Activated CD8-positive, alpha-beta memory T cell treated with anti-CD3 and anti-CD28 coated beads, Interleukin-2, amount 10 ng/mL, durations not matched to agents 7 days and 5 days (primary cell): Measurements from ENCODE around the gene MS4A8. TPM values are rescaled to one million over a fixed set of nuclear protein-coding genes. Genes with fewer than 3 reads are reported as not detected.
"Not testable (repeated sequence)": the region's sequence is repeated elsewhere in the genome, so short reads cannot be mapped to it uniquely, and the experiment has no call there.

Source experiments
- ATAC-seq: fragments of 150-1000 bp; cut with Tn5 transposase; one replicate; pipeline ENCODE4 v1.10.0; 2021; ENCODE audit warnings: moderate library complexity
- CTCF ChIA-PET: fragments of 350-600 bp; sonication (Branson Sonifier 250); formaldehyde crosslinking; loops from one replicate; lab custom pipeline; 2021; ENCODE audit warnings: antibody characterized with exemption; lab: Charles Lee
- DNase-seq: peaks from one replicate; pipeline ENCODE4 v3.0.0-alpha.2; 2020
- H3K27ac Mint-ChIP-seq: one replicate; pipeline ENCODE4 v1.8.0; 2021; ENCODE audit warnings: mild to moderate bottlenecking, mixed read lengths
- H3K27me3 Mint-ChIP-seq: one replicate; pipeline ENCODE4 v1.8.0; 2021; ENCODE audit warnings: mixed read lengths
- H3K36me3 Mint-ChIP-seq: one replicate; pipeline ENCODE4 v1.8.0; 2021; ENCODE audit warnings: mild to moderate bottlenecking, mixed read lengths
- H3K4me1 Mint-ChIP-seq: one replicate; pipeline ENCODE4 v1.8.0; 2021; ENCODE audit warnings: mixed read lengths
- H3K4me3 Mint-ChIP-seq: one replicate; pipeline ENCODE4 v1.8.0; 2021; ENCODE audit warnings: mild to moderate bottlenecking, moderate library complexity, mixed read lengths
- H3K9me3 Mint-ChIP-seq: one replicate; pipeline ENCODE4 v1.8.0; 2022; ENCODE audit warnings: low read depth, mixed read lengths
- total RNA-seq, 2 experiments: library from RNA; stranded (reverse); gene quantifications; one replicate each; pipeline ENCODE4 v1.2.3, GENCODE V29; 2021

The MS4A8 gene
- not detected for total RNA-seq

GRCh38 chr11:60699284-60699691 lies at the start of gene MS4A8:
MS4A8 (plus strand) TSS chr11:60699612; CDS start chr11:60700861, 1,249 bp downstream.
- no peaks in the 10 kb centered on the region for H3K36me3 Mint-ChIP-seq
- ATAC-seq (no peak), DNase-seq (no peak)
- CTCF ChIA-PET = no interaction called here
- H3K27ac Mint-ChIP-seq = no peak within 1 kb of the TSS
- no peaks in the 10 kb centered on the region for H3K4me1 Mint-ChIP-seq
- peaks cover 20% of the 10 kb centered on the region for H3K27me3 Mint-ChIP-seq
- H3K4me3 Mint-ChIP-seq = no peak within 1 kb of the TSS
- H3K9me3 Mint-ChIP-seq = peaks cover 2% of the 10 kb centered on the region

GRCh38 chr11:60657888-60658287 lies 41.5 kb upstream of the MS4A8 start:
- no peak for ATAC-seq
- CTCF ChIA-PET = no interaction called here
- Mint-ChIP-seq H3K9me3 (peaks cover 2% of the 10 kb centered on the region), H3K4me3 (no peak overlapping the region), H3K27me3 (peaks cover 8% of the 10 kb centered on the region), H3K27ac (no peak overlapping the region), H3K4me1 (no peaks in the 10 kb centered on the region), H3K36me3 (no peaks in the 10 kb centered on the region)
- no peak for DNase-seq

- Mint-ChIP-seq H3K4me3 (no peak overlapping the region), H3K36me3 (no peaks in the 10 kb centered on the region), H3K4me1 (no peaks in the 10 kb centered on the region), H3K27ac (no peak overlapping the region), H3K9me3 (peaks cover 2% of the 10 kb centered on the region), H3K27me3 (peaks cover 10% of the 10 kb centered on the region)
- DNase-seq (no peak), ATAC-seq (no peak)
- CTCF ChIA-PET = no interaction called here
Observed at GRCh38 chr11:60658409-60658808, 41.0 kb upstream of the MS4A8 start.

- no peak for ATAC-seq
- H3K4me3 Mint-ChIP-seq = no peak overlapping the region
- peaks cover 6% of the 10 kb centered on the region for H3K9me3 Mint-ChIP-seq
- DNase-seq = no peak
- H3K27ac Mint-ChIP-seq = no peak overlapping the region
- no peaks in the 10 kb centered on the region for H3K36me3 Mint-ChIP-seq
- H3K27me3 Mint-ChIP-seq = peaks cover 3% of the 10 kb centered on the region
- CTCF ChIA-PET = no interaction called here
- H3K4me1 Mint-ChIP-seq = no peaks in the 10 kb centered on the region
Observed at GRCh38 chr11:60672255-60672654, 27.2 kb upstream of the MS4A8 start.

GRCh38 chr11:60678231-60678630 lies 21.2 kb upstream of the MS4A8 start:
- DNase-seq = not testable (repeated sequence)

GRCh38 chr11:60679879-60680278 lies 19.5 kb upstream of the MS4A8 start:
- Mint-ChIP-seq H3K4me1 (no peaks in the 10 kb centered on the region), H3K9me3 (peaks cover 9% of the 10 kb centered on the region), H3K4me3 (no peak overlapping the region), H3K36me3 (peaks cover 2% of the 10 kb centered on the region), H3K27ac (no peak overlapping the region), H3K27me3 (peaks cover 18% of the 10 kb centered on the region)
- ATAC-seq (no peak), DNase-seq (no peak)
- CTCF ChIA-PET = no interaction called here

More at GRCh38 chr11:60678231-60678630, 21.2 kb upstream of the MS4A8 start:
- peaks cover 15% of the 10 kb centered on the region for H3K27me3 Mint-ChIP-seq
- ATAC-seq, H3K4me3 Mint-ChIP-seq, H3K4me1 Mint-ChIP-seq, CTCF ChIA-PET, H3K36me3 Mint-ChIP-seq, H3K27ac Mint-ChIP-seq: not testable (repeated sequence)
- H3K9me3 Mint-ChIP-seq = peaks cover 10% of the 10 kb centered on the region

- DNase-seq (no peak), ATAC-seq (no peak)
- H3K4me1 Mint-ChIP-seq = no peaks in the 10 kb centered on the region
- no peak overlapping the region for H3K4me3 Mint-ChIP-seq
- CTCF ChIA-PET = no interaction called here
- peaks cover 19% of the 10 kb centered on the region for H3K27me3 Mint-ChIP-seq
- H3K9me3 Mint-ChIP-seq = peaks cover 9% of the 10 kb centered on the region
- H3K36me3 Mint-ChIP-seq = peaks cover 2% of the 10 kb centered on the region
- H3K27ac Mint-ChIP-seq = no peak overlapping the region
Observed at GRCh38 chr11:60680455-60681119, 18.8 kb upstream of the MS4A8 start.

GRCh38 chr11:60684541-60684848 lies 14.9 kb upstream of the MS4A8 start:
- H3K4me1 Mint-ChIP-seq, H3K36me3 Mint-ChIP-seq, DNase-seq, H3K27ac Mint-ChIP-seq, CTCF ChIA-PET, ATAC-seq, H3K9me3 Mint-ChIP-seq, H3K4me3 Mint-ChIP-seq: not testable (repeated sequence)
- H3K27me3 Mint-ChIP-seq = peaks cover 27% of the 10 kb centered on the region

GRCh38 chr11:60691661-60692060 lies 7.8 kb upstream of the MS4A8 start:
- Mint-ChIP-seq H3K4me3 (no peak overlapping the region), H3K4me1 (no peaks in the 10 kb centered on the region), H3K27me3 (peaks cover 19% of the 10 kb centered on the region), H3K36me3 (no peaks in the 10 kb centered on the region), H3K27ac (no peak overlapping the region), H3K9me3 (peaks cover 2% of the 10 kb centered on the region)
- CTCF ChIA-PET = no interaction called here
- ATAC-seq (no peak), DNase-seq (no peak)

GRCh38 chr11:60699936-60700335 lies 524 bp downstream of the MS4A8 start:
- CTCF ChIA-PET = no interaction called here
- Mint-ChIP-seq H3K4me1 (no peaks in the 10 kb centered on the region), H3K4me3 (no peak overlapping the region), H3K36me3 (no peaks in the 10 kb centered on the region), H3K27ac (no peak overlapping the region), H3K9me3 (peaks cover 2% of the 10 kb centered on the region), H3K27me3 (peaks cover 19% of the 10 kb centered on the region)
- no peak for DNase-seq
- ATAC-seq = no peak

- no peak overlapping the region for H3K27ac Mint-ChIP-seq
- CTCF ChIA-PET = interaction anchor here (0.7 kb wide), 1 partner anchor 63 kb away, joined by 3 read pairs; no protein-coding TSS in a partner anchor
- no peak for ATAC-seq
Observed at GRCh38 chr11:60700689-60701468, 1.5 kb downstream of the MS4A8 start.

GRCh38 chr11:60701469-60701818 lies 2.0 kb downstream of the MS4A8 start:
- no peak for ATAC-seq
- CTCF ChIA-PET = interaction anchor here (0.7 to 1.1 kb wide), 2 partner anchors 8 to 64 kb away, joined by 3 read pairs; no protein-coding TSS in a partner anchor
- H3K4me3 Mint-ChIP-seq = no peak overlapping the region
- no peak overlapping the region for H3K27ac Mint-ChIP-seq
- no peaks in the 10 kb centered on the region for H3K9me3 Mint-ChIP-seq
- no peaks in the 10 kb centered on the region for H3K36me3 Mint-ChIP-seq
- H3K27me3 Mint-ChIP-seq = peaks cover 9% of the 10 kb centered on the region
- no peak for DNase-seq
- H3K4me1 Mint-ChIP-seq = no peaks in the 10 kb centered on the region

More at GRCh38 chr11:60700689-60701468, 1.5 kb downstream of the MS4A8 start:
- DNase-seq = no peak
- no peaks in the 10 kb centered on the region for H3K9me3 Mint-ChIP-seq
- H3K36me3 Mint-ChIP-seq = no peaks in the 10 kb centered on the region
- H3K4me1 Mint-ChIP-seq = no peaks in the 10 kb centered on the region
- H3K4me3 Mint-ChIP-seq = no peak overlapping the region
- H3K27me3 Mint-ChIP-seq = peaks cover 10% of the 10 kb centered on the region

- CTCF ChIA-PET = no interaction called here
- Mint-ChIP-seq H3K27me3 (peaks cover 8% of the 10 kb centered on the region), H3K36me3 (no peaks in the 10 kb centered on the region), H3K4me3 (no peak overlapping the region), H3K27ac (no peak overlapping the region), H3K4me1 (no peaks in the 10 kb centered on the region), H3K9me3 (no peaks in the 10 kb centered on the region)
- ATAC-seq (no peak), DNase-seq (no peak)
Observed at GRCh38 chr11:60703374-60703773, 4.0 kb downstream of the MS4A8 start.

- CTCF ChIA-PET = no interaction called here
- H3K9me3 Mint-ChIP-seq = no peaks in the 10 kb centered on the region
- H3K27ac Mint-ChIP-seq = no peak overlapping the region
- peaks cover 8% of the 10 kb centered on the region for H3K27me3 Mint-ChIP-seq
- ATAC-seq (no peak), DNase-seq (no peak)
- no peaks in the 10 kb centered on the region for H3K4me1 Mint-ChIP-seq
- H3K36me3 Mint-ChIP-seq = no peaks in the 10 kb centered on the region
- no peak overlapping the region for H3K4me3 Mint-ChIP-seq
Observed at GRCh38 chr11:60705895-60706294, 6.5 kb downstream of the MS4A8 start.
